Tibial nerve (tissue), 4 donors: ENCODE results near the gene LIMS1. TPM values are rescaled to one million over a fixed set of nuclear protein-coding genes. Genes with fewer than 3 reads are reported as not detected.

ENCODE experiments used
- DNase-seq, 2 donors: peaks; one replicate each; pipeline ENCODE4 v3.0.0-alpha.2; 2019; ENCODE audit warnings: low spot score in 2 of 2
- H3K27ac ChIP-seq, 4 donors: fragments of 200-600 bp; sonication (generic) in 3 of 4; one replicate each; pipeline ENCODE4 v1.5.1; 2017 to 2019; ENCODE audit warnings: mild to moderate bottlenecking in 1 of 4
- H3K27me3 ChIP-seq, 2 donors: fragments of 200-600 bp; sonication (generic) in 1 of 2; one replicate each; pipeline versions ENCODE4 v1.5.1 to v1.6.0; 2017 to 2019
- H3K36me3 ChIP-seq, 3 donors: fragments of 200-600 bp; sonication (generic); one replicate each; pipeline ENCODE4 v1.5.1; 2018 to 2019
- H3K4me1 ChIP-seq, 4 donors: fragments of 200-600 bp; sonication (generic) in 3 of 4; one replicate each; pipeline ENCODE4 v1.5.1; 2017 to 2019
- H3K4me3 ChIP-seq, 4 donors: fragments of 200-600 bp; sonication (generic) in 3 of 4; one replicate each; pipeline ENCODE4 v1.5.1; 2017 to 2019; ENCODE audit warnings: mild to moderate bottlenecking in 1 of 4, moderate library complexity in 1 of 4
- H3K9me3 ChIP-seq, 4 donors: fragments of 200-600 bp; sonication (generic) in 3 of 4; one replicate each; pipeline ENCODE4 v1.5.1; 2017 to 2019
- EP300 ChIP-seq, 2 donors: sonication (generic); formaldehyde crosslinking; IDR thresholded peaks; one replicate each; pipeline ENCODE4 v1.6.1; 2017; ENCODE audit warnings: antibody characterized with exemption in 2 of 2, mild to moderate bottlenecking in 1 of 2
- POLR2A ChIP-seq, 2 donors: fragments of 450-650 bp; IDR thresholded peaks; one replicate each; pipeline ENCODE4 v1.6.1; 2017; ENCODE audit warnings: antibody characterized with exemption in 2 of 2, mild to moderate bottlenecking in 2 of 2, moderate library complexity in 2 of 2
- WGBS, 2 donors: methylation state at CpG; one replicate each; pipeline ENCODE4 v1.1.5; 2018; 5-methylcytosine and 5-hydroxymethylcytosine counted together
- total RNA-seq, 4 donors: library from RNA; depleted of rRNA; stranded (reverse); fragments of >200 nt; gene quantifications; one replicate each; pipeline ENCODE4 v1.1.0, GENCODE V29; 2016
- TF ChIP-seq, protein P1 (sequence below), 5 experiments: fragments of 200-600 bp in 3 of 5; fragments of 450-650 bp in 2 of 5; sonication (generic) in 3 of 5; IDR thresholded peaks; one replicate each; pipeline ENCODE4 v1.5.1; 2016 to 2019; ENCODE audit warnings: antibody characterized with exemption in 5 of 5, mild to moderate bottlenecking in 3 of 5, moderate library complexity in 2 of 5

LIMS1 gene
- total RNA-seq, 4 donors from 2014 or later = 33.7 to 86.3 (median 49.2) TPM

DNA sequence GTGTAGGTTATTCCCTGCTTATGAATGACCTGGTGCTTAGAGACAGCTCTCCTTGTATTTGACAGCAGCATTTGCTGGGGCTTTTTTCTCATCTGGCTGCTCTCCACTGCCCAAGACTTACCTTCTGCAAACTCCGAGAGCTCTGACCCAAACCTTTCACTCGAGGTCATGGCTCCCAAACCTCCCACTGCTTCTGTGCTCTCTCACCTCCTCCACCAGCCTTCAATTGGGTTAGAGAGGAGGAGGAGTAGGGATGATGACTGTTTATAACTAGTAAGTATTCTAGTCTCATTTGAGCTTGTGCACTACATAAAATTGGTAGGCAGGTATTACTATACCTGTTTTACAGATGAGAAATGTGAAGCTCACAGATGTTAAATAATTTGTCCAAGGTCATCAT, 40.1 kb downstream of the LIMS1 start:
- 69 to 71% methylated on average over 2 of the region's 2 CpGs for WGBS, 2 donors
- TF ChIP-seq, protein P1, sequence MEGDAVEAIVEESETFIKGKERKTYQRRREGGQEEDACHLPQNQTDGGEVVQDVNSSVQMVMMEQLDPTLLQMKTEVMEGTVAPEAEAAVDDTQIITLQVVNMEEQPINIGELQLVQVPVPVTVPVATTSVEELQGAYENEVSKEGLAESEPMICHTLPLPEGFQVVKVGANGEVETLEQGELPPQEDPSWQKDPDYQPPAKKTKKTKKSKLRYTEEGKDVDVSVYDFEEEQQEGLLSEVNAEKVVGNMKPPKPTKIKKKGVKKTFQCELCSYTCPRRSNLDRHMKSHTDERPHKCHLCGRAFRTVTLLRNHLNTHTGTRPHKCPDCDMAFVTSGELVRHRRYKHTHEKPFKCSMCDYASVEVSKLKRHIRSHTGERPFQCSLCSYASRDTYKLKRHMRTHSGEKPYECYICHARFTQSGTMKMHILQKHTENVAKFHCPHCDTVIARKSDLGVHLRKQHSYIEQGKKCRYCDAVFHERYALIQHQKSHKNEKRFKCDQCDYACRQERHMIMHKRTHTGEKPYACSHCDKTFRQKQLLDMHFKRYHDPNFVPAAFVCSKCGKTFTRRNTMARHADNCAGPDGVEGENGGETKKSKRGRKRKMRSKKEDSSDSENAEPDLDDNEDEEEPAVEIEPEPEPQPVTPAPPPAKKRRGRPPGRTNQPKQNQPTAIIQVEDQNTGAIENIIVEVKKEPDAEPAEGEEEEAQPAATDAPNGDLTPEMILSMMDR (IDR thresholded peaks at IDR 0.05) = no peak
- TF ChIP-seq EP300 (IDR thresholded peaks at IDR 0.05) = no peak
- TF ChIP-seq POLR2A (IDR thresholded peaks at IDR 0.05) = no peak
- Histone ChIP-seq H3K4me1 (peaks cover 0 to 43% (median 23%) of the 10 kb centered on the region in 4 donors), H3K27ac (peak overlapping the region in 1 of 4 donors; percentile 55), H3K27me3 (peaks cover 0 to 3% of the 10 kb centered on the region in 2 donors), H3K36me3 (no peaks in the 10 kb centered on the region), H3K4me3 (no peak overlapping the region), H3K9me3 (no peaks in the 10 kb centered on the region)
- no peak for DNase-seq

DNA sequence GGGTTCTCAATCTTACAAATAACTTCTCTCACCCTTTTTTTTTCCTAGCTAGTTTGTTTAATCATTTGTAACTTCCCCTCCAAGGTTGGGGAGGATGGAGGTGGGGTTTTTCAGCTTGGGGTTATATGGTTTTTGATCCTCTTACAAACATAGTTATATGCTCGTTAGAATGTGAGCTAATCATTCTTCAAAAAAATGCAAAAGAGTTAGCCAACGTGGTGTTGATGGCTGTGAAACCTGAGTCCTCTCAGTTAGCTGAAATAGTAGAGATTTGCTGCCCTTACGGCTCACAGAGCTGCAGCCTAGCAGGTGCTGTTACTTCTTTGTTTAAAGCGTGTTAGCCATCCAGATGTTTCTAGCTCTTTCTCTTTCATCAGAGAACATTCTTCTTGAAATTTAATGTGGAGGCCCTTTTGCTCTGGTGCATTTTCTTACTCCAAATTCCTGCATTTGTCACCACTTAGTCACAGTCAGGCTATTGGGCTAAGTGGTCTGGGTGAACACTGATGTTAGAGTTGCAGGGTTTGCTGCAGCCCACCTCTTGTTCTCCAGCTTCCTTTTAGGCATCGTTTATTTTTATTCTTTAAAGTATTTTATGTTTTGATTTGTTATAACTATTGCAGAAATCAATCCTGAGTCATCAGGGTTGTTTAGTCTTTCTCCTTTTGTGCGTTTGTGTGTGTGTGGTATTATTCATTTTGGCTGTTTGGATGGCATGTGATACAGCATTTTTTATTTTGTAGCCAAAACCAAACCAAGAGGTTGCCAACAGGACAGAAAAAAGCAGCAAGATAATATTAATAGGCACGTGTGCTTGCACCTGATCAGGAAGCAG, 41.1 kb downstream of the LIMS1 start:
- no peak overlapping the region for H3K4me3 ChIP-seq
- WGBS, 2 donors = 50 to 61% methylated on average over 7 of the region's 7 CpGs
- no peaks in the 10 kb centered on the region for H3K9me3 ChIP-seq
- H3K27me3 ChIP-seq = peaks cover 0 to 3% of the 10 kb centered on the region in 2 donors
- peak overlapping the region in 1 of 4 donors; percentile 39 for H3K27ac ChIP-seq
- DNase-seq = no peak
- no peaks in the 10 kb centered on the region for H3K36me3 ChIP-seq
- peaks cover 0 to 53% (median 28%) of the 10 kb centered on the region in 4 donors for H3K4me1 ChIP-seq
- TF ChIP-seq EP300 (IDR thresholded peaks at IDR 0.05) = no peak
- TF ChIP-seq, protein P1 (IDR thresholded peaks at IDR 0.05) = no peak
- no peak for TF ChIP-seq POLR2A (IDR thresholded peaks at IDR 0.05)

DNA sequence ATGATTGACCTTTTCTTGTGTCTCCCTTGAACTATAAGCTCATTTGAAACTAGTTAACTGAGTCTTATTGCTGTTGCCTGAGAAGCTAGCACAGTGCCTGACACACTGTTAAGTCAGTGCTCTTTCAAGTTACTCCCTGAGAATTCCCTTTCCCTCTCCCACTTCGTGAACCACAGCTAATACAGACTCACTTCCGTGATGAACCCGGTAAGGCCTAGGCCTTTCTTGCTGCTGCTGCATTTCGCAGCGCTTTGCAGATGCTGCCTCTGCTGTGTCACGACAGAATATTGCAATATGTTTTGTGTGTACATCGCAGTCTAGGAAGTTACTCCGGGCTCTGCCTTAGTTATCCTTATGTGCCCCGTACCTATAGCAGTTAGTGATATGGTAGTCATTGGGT, 42.8 kb downstream of the LIMS1 start:
- Histone ChIP-seq H3K4me3 (no peak overlapping the region), H3K36me3 (no peaks in the 10 kb centered on the region), H3K4me1 (peaks cover 0 to 51% (median 27%) of the 10 kb centered on the region in 4 donors), H3K9me3 (no peaks in the 10 kb centered on the region), H3K27ac (no peak overlapping the region), H3K27me3 (peaks cover 0 to 3% of the 10 kb centered on the region in 2 donors)
- 90 to 92% methylated on average over 9 of the region's 9 CpGs for WGBS, 2 donors
- TF ChIP-seq, protein P1 (IDR thresholded peaks at IDR 0.05) = no peak
- TF ChIP-seq EP300 (IDR thresholded peaks at IDR 0.05) (no peak), POLR2A (IDR thresholded peaks at IDR 0.05) (no peak)
- no peak for DNase-seq

DNA sequence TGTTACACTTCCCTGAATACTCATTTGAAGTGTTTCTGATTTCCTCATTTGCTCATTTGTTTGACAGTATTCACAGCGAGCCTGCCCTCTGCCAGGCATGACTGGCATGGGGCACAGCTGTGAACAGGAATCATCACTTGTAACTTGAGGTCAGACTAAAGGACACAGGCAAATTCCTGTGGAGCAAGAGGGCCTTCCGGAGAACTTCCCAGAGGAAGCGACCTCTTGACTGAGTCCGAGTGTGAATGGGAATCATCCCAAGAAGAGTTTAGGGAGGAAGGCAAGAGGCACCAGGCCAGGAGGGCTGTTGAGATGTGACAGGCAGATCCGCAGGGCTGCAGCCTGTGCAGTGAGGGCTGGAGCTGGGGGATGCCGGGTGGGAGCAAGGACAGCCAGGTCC, 45.4 kb downstream of the LIMS1 start:
- WGBS, 2 donors = 45 to 46% methylated on average over 6 of the region's 6 CpGs
- H3K9me3 ChIP-seq = no peaks in the 10 kb centered on the region
- H3K27ac ChIP-seq = no peak overlapping the region
- no peaks in the 10 kb centered on the region for H3K36me3 ChIP-seq
- no peaks in the 10 kb centered on the region for H3K27me3 ChIP-seq
- TF ChIP-seq POLR2A (IDR thresholded peaks at IDR 0.05) (no peak), EP300 (IDR thresholded peaks at IDR 0.05) (peak in 1 of 2 donors; percentile 54)
- TF ChIP-seq, protein P1 (IDR thresholded peaks at IDR 0.05) = no peak
- no peak overlapping the region for H3K4me3 ChIP-seq
- H3K4me1 ChIP-seq = peaks cover 0 to 36% (median 11%) of the 10 kb centered on the region in 4 donors
- no peak for DNase-seq

DNA sequence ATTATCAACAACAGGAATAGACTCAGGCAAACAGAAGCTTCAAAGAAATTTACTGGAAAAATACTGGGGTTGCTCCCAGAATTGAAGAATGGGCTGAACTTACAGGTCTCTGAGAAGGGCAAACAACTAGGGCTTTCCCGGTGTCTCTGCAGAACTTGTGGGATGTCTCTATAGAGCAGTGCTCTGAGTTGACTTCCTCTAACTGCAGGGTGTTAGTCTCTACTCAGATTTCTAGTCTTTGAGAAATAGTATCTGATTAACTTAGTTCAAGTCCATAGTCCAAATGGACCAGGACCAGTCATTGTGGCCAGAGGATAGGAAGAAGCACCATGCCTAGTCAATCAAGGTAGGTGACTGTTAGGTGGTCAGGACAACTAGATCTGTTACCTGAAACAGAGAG, 45.8 kb downstream of the LIMS1 start:
- Histone ChIP-seq H3K27me3 (no peaks in the 10 kb centered on the region), H3K4me3 (no peak overlapping the region), H3K9me3 (no peaks in the 10 kb centered on the region), H3K4me1 (peaks cover 0 to 35% (median 11%) of the 10 kb centered on the region in 4 donors), H3K36me3 (no peaks in the 10 kb centered on the region), H3K27ac (no peak overlapping the region)
- TF ChIP-seq, protein P1 (IDR thresholded peaks at IDR 0.05) = no peak
- TF ChIP-seq EP300 (IDR thresholded peaks at IDR 0.05) (no peak), POLR2A (IDR thresholded peaks at IDR 0.05) (no peak)
- DNase-seq = no peak
- 25 to 43% methylated on average over 1 of the region's 1 CpG for WGBS, 2 donors
